ENCODE data around the gene UNC45B. TPM values are rescaled to one million over a fixed set of nuclear protein-coding genes. Genes with fewer than 3 reads are reported as not detected.

Gene UNC45B
- total and polyA plus RNA-seq, 2 of the 13 experiments (the other 11 are each of a cell fraction or from before 2014, with no cell fraction given), result 0.01 TPM; not detected in 1

GRCh38 chr17:35119370-35120165, 28.0 kb upstream of the UNC45B start, which contains the start of gene RAD51D (continued):
- TF ChIP-seq IRF9 (CRISPR knock-in tag; IDR thresholded peaks at IDR 0.05; ENCODE audit: borderline replicate concordance), result peak; percentile 47; the same call in 1 of the 2 replicates
- no peak; the same call in 1 of the 2 replicates for TF ChIP-seq ZFP90 (CRISPR knock-in tag; IDR thresholded peaks at IDR 0.05; ENCODE audit: borderline replicate concordance)
- TF ChIP-seq RFXAP (CRISPR knock-in tag; IDR thresholded peaks at IDR 0.05; ENCODE audit: borderline replicate concordance), result no peak
- TF ChIP-seq TAF15 (IDR thresholded peaks at IDR 0.05; ENCODE audit: low read depth, low read length, poor library complexity, severe bottlenecking), result peak; percentile 36
- TF ChIP-seq ZNF556 (CRISPR knock-in tag; IDR thresholded peaks at IDR 0.05; ENCODE audit: borderline replicate concordance), result no peak; the same call in 1 of the 2 replicates
- peak; percentile 84; the same call in 1 of the 2 replicates for TF ChIP-seq DZIP1 (CRISPR knock-in tag; IDR thresholded peaks at IDR 0.05)
- no peak for TF ChIP-seq NR2F6 (IDR thresholded peaks at IDR 0.05)
- 0 out of 2 replicates have a peak, but pooled peaks have one; percentile 7 for TF ChIP-seq NR2F6 (CRISPR knock-in tag; IDR thresholded peaks at IDR 0.05)
- no peak for TF ChIP-seq SALL2 (CRISPR knock-in tag; IDR thresholded peaks at IDR 0.05)
- TF ChIP-seq ZNF609 (CRISPR knock-in tag; IDR thresholded peaks at IDR 0.05; ENCODE audit: borderline replicate concordance), result no peak
- no peak for TF ChIP-seq ZNF720 (CRISPR knock-in tag; IDR thresholded peaks at IDR 0.05)
- TF ChIP-seq ZSCAN12 (CRISPR knock-in tag; IDR thresholded peaks at IDR 0.05), result no peak
- TF ChIP-seq TCF12 (IDR thresholded peaks at IDR 0.05), result no peak
- TF ChIP-seq TCF12 (CRISPR knock-in tag; IDR thresholded peaks at IDR 0.05), result no peak
- TF ChIP-seq BRF2 (CRISPR knock-in tag; IDR thresholded peaks at IDR 0.05), result no peak
- TF ChIP-seq ZZZ3 (CRISPR knock-in tag; IDR thresholded peaks at IDR 0.05; ENCODE audit: borderline replicate concordance), result no peak; the same call in 1 of the 2 replicates
- no peak for TF ChIP-seq RARG (CRISPR knock-in tag; IDR thresholded peaks at IDR 0.05; ENCODE audit: low read depth)
- peak; percentile 75 for TF ChIP-seq POLR2G (IDR thresholded peaks at IDR 0.05; ENCODE audit: low read depth, low read length)
